ENCODE results near the gene OR4D1.
A peak's percentile ranks its signal among the peaks of the same experiment; 100 is the strongest.

OR4D1 gene

GRCh38 chr17:58156839-58157803 lies 8.9 kb downstream of the OR4D1 start:
- DNase-seq, result peak; percentile 33

GRCh38 chr17:58158181-58158580 lies 10.0 kb downstream of the OR4D1 start:
- no peak for DNase-seq

DNA sequence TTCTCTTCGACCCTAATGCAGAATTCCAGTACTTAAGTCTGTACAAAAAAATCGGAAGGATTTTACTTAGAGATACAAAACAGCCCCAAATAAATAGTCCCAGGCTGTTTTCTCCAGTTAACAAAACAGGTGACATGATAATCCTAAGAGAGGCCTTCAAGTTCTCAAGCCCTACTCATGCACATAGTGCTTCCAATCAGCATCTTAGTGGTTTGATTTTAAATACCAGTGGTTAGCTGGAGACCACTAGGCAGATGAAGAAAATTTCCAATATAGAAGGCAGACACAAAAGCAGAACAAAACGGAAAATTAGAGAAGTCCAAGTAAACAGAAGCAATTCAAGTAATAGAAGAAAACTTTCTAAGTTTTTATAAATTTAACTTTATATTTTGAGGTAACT lies 13.4 kb downstream of the OR4D1 start:
- no peak for DNase-seq

GRCh38 chr17:58165981-58166380 lies 17.8 kb downstream of the OR4D1 start:
- no peak for DNase-seq

DNA sequence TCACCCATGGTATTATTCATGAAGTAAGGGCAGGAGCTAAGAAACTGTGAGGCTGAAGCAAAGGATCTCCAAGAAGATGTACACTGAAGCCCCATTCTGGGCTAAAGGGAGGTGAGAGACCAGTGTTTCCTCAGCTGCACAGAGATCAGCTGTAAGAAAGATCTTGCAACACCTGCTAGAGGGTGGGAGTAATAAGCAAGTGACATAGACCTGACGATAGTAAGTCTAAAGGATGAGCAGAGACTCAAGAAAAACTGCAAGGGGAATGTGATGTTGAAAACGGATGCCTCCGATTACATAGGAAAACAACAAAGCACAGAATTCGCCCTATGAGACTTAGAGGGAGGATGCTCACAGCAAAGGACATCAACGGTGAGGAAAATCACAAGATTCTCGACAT lies 18.5 kb downstream of the OR4D1 start, which contains the start of gene OR4D2:
TSS of gene OR4D2 (plus strand) at position 301 of the 400 bp plus-strand sequence. CDS start 2,674 bp downstream, outside the sequence.
- DNase-seq, result no peak

DNA sequence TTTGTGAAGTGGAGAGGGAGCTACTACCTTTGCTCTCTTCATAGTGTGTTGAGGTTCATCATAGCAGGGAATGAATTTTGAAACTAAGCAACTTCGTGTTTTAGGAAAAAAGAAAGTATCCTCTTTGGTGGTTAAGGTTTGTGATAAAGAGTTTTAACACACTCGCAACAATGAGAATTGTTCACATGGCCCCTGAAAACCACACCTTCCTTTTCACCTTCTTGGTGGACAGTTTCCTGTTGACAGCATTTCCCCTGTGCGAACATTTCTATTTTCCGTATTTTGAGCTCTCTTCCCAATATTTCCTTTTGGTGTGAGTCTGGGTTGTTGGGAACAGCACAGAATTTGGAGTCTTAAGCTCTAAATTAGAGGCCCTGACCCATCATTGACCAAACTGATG lies 22.4 kb downstream of the OR4D1 start:
- no peak for DNase-seq

- peak; percentile 6 for DNase-seq
Measured at GRCh38 chr17:58172369-58173071, 24.3 kb downstream of the OR4D1 start.

GRCh38 chr17:58174871-58175270 lies 26.7 kb downstream of the OR4D1 start:
- DNase-seq, result no peak

GRCh38 chr17:58176200-58176599 lies 28.0 kb downstream of the OR4D1 start:
- no peak for DNase-seq

DNA sequence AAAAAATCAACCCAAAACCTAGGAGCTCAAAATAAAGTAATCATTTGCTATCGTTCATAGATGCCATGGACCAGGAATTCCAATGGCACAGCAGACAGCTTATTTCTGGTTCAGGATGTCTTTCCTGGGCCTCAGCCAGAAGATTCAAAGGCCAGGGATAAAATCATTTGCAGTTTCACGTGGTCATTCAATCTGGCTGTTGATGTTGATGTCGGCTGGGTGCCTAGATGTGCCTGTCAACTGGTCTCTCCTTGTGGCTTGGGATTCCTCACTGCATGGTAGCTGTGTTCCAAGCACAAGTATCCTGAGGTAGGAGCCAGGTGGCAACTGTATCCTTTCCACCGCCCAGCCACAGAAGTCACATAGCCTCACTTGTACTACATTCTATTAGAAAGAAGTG lies 33.6 kb downstream of the OR4D1 start:
- no peak for DNase-seq

GRCh38 chr17:58183514-58183913 lies 35.3 kb downstream of the OR4D1 start:
- DNase-seq, result no peak

DNA sequence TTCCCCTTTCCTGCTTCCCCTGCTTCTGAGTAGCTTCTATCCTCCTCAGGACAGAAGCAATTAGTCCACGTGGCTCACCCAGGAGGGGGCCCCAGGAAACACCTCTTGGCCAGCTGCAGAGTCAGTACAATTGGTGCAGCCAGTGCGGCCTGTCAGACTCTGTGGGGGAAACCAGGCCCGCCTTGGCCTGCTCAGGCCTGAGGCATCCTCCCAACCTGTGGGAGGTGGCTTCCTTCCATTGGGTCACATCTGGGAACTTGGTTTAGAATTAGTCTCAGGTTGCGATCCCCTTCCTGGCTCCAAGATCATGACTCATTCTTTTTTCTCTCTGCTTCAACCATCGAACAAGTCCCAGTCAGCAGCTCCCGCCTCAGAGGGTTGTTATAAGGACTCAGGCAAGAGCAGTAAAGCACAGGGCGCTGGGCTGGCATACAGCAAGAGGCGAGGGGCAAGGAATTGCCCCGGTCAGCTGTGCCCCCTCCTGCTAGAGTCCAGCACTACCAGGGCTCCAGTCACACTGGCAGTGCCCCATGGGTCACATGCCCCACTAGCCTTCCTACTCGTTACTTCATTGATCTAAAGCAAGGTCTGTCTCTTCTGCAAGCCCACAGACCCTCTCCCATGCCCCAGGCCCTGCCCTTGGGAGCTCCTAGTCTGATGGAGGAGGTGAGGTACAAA lies 36.3 kb downstream of the OR4D1 start:
- DNase-seq, result no peak

GRCh38 chr17:58184986-58185761 lies 37.0 kb downstream of the OR4D1 start:
- DNase-seq, result no peak

DNA sequence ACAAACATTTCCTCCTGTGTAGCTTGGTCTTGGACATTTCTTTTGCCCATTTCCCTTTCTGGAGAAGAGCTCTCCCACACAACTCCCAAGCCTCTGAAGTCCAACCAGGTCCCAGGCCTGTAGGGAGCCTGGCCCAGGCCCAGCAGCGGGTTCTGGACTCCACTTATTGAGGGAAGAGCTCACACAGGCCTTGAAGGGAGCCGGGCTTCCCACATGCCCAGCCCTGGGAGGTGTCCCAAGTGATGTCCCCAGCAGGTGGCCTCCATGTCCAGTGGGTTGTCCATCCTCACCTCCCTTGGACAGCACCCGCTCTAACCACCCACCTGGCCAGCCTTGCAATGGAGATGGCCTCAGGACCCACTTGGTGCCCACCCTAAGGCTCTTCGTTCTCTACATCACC lies 38.4 kb downstream of the OR4D1 start:
- DNase-seq, result no peak

GRCh38 chr17:58187063-58187462 lies 38.9 kb downstream of the OR4D1 start:
- no peak for DNase-seq

DNA sequence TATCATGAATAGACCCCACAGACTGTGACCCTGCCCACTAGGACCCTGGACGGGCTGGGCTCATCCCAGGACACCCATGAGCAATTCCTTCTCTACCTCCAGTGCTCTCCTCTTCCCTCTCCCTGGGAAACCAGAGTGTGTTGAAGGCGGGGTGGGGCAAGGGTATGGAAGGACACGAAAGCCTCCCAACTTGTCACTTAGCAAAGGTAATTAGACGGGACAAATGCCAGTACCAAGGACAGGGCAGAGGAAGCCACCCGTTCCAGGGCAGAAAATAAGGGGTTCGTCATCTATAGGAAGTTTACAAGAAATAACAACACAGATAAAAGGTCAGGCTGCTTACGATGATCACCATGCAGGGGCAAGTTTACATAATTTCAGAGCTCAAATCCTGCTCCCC lies 39.5 kb downstream of the OR4D1 start:
- DNase-seq, result no peak

DNA sequence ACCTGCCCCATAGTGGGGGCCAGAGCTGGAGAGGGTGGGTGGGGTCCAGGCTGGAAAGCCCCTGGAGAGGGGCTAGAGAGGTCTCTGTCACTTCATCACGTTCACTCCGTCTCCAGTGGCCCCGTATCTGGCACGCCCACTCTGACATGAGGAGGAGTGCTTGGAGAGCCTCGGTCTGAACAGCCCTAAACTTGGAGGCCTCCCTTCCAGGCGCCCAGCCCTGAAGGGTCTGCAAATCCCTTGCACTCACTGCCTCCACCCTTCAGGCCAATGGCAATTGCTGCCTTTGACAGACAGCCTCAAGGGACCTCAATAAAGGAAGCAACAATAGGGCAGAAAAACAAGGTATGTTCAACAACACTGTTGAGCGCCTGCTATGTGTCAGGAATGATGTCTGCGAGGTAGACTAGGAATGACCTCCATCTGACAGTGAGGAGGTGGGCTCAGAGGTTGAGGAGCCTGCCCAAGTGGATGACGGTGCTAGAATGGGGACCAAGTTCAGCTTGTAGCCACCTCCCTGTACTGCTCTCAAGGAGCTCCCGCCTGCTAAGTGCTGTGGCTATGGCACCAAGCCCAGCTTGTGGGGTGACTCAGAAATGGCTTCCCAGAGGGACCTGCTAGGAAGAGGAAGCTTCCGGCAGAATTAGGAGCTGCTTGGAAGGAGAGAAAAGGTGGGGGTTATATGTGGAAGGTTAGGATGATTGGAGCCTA lies 41.4 kb downstream of the OR4D1 start:
- no peak for DNase-seq

DNA sequence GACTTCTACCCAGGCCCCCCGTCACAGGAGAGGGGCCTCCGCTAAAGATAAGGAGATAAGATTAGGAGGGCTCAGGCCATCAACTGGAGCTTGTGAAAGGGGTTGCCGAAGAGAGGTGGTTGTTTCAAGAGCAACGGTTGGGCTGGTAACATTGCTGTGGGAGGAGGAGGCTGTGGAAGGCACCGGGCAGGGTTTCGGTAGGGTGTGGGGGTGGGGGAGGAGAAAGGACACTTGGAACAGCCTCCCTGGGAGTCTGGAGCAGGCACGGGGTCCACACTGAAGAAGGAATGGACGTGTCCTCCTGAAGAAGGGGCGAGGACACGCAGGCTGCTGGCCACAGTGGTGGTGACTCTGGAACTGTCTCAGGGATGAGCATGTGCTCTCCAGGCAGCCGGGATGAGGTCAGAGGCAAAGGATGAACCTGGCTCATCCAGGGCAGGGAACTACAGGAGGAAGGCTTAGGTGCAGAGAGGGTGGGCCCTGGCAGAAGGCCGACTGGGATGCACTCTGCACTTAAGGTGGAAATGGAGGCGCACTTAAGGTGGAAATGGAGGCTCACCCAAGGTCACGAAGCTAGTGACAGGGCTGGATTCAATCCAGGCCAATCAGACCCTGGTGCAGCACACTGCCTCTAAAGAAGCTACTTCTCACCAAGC lies 43.2 kb downstream of the OR4D1 start:
- DNase-seq, result no peak

DNA sequence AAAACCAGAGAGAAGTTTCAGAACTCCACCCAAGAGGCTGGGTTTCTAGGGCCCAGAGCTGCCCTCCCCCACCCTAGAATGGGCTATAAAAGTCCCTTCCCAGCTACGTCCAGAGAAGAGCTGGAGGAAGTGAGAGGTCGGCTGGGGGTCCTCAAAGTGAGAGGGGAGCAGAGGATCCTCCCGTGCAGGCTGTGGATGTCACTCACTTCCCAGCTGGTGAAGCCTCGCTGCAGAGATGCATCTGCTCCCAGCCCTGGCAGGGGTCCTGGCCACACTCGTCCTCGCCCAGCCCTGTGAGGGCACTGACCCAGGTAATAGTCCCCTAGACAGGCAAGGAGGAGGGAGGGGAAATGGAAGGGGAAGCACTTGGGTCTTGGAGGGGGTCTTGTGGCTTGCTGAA lies 44.4 kb downstream of the OR4D1 start, which contains the start of gene EPX:
TSS of gene EPX (plus strand) at position 115 of the 400 bp plus-strand sequence. CDS start at position 236, 121 bp downstream.
- DNase-seq, result no peak

DNA sequence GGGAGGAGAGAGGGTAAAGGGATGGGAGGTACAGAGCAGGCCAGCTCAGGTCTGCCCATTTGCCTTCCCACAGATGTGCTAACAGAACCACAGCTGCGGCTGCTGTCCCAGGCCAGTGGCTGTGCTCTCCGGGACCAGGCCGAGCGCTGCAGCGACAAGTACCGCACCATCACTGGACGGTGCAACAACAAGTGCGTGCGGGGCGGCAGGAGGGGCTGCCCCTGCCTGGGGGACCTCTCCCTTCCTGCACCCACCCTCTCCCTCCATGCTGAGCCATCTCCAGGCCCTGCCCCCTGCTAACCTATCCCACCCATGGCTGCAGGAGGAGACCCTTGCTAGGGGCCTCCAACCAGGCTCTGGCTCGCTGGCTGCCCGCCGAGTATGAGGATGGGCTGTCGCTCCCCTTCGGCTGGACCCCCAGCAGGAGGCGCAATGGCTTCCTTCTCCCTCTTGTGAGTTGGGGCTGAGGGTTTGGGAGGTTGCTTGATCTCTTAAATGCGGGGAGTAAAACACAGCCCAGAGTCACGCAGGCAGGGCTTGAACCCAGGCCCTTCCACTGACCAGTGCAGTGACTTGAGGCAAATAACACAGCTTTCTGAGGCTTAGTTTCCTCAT lies 45.6 kb downstream of the OR4D1 start:
- no peak for DNase-seq
